NK-92 (cell line): ENCODE measurements around the gene TTYH2.
"Not testable (repeated sequence)": the region's sequence is repeated elsewhere in the genome, so short reads cannot be mapped to it uniquely, and the experiment has no call there.

ENCODE experiments used
- DNase-seq: peaks from one replicate; lab custom pipeline; 2025; ENCODE audit not compliant: unreplicated experiment; lab: John Stamatoyannopoulos, UW

The TTYH2 gene, protein sequence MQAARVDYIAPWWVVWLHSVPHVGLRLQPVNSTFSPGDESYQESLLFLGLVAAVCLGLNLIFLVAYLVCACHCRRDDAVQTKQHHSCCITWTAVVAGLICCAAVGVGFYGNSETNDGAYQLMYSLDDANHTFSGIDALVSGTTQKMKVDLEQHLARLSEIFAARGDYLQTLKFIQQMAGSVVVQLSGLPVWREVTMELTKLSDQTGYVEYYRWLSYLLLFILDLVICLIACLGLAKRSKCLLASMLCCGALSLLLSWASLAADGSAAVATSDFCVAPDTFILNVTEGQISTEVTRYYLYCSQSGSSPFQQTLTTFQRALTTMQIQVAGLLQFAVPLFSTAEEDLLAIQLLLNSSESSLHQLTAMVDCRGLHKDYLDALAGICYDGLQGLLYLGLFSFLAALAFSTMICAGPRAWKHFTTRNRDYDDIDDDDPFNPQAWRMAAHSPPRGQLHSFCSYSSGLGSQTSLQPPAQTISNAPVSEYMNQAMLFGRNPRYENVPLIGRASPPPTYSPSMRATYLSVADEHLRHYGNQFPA

DNA sequence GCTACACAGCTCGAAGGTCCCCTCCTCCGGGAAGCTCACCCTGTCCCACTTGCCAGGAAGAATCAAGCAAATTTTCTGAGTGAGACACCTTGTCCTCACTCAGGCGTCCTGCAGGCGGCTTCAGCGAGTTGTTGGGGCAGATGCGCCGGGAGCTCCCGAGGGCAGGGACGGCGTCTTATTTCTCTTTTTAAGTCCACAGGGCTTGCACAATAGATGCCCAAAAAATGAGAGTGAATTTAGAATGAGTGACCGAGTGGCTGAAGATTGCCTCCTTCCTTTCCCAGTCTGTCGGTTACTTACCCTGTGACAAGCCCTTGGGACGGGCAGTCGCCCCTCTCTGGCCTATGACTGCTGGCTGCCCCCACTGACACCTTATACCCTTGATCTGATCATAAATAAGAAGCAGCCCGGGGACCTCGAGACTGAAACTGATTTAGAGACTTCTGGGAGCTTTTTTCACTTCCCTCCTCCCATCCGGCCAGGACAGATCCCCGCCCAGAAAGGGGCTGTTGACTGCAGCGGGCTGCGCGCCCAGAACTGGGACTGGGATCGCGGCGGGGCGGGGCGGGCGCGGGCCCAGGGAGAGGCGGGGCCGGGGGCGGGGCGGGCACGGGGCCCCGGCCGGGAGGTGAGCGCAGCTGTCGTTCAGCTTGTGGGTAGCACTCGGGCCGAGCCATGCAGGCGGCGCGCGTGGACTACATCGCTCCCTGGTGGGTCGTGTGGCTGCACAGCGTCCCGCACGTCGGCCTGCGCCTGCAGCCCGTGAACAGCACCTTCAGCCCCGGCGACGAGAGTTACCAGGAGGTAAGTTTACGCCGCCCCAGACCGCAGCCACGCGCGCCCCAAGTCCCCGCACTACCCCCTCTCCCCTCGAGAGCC lies at the start of gene TTYH2:
TTYH2 (plus strand) TSS at position 659 of the 879 bp plus-strand sequence; CDS start at position 676, 17 bp downstream.
- DNase-seq, result no peak

DNA sequence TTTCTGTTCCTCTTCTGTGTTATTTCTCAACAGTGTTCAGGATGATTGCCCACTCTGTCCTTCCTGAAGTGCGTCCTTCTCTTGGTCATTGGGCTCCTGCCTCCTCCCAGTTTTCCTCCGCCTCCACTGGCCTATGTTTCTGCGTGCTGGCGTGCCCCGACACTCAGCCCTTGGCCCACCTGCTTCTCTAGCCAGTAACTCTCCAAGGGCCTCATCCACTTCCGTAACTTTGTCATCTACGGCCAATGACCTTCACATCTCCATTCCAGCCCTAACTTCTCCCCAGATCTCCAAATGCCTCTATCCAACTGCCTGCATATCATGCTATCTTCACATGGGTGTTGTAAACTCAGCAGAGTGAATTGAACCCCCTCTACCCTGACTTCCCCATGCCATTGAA lies 49.5 kb upstream of the TTYH2 start:
- DNase-seq, result no peak

DNA sequence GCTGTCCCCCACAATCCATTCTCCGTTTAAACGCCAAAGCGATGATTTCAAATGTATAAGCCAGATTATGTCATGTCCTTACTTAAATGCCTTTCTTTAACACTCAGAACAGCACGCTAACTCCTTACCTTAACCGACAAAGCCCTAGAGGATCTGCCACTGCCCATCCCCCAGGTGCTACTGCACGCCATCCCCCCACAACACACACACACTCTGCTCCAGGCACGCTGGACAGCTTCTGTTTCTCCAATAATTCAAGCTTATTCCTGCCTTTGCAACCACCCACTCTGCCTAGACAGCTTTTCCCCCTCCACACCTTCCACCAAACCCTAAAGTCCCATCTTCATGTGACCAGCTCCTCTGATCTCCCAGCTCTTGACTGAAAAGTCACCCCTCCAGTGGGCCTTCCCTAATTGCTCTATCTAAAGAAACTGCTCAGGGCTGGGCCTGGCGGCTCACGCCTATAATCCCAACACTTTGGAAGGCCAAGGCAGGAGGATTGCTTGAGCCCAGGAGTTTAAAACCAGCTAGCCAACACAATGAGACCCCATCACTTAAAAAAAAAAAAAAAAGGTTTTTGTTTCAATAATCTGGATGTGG lies 48.8 kb upstream of the TTYH2 start:
- DNase-seq, result no peak

DNA sequence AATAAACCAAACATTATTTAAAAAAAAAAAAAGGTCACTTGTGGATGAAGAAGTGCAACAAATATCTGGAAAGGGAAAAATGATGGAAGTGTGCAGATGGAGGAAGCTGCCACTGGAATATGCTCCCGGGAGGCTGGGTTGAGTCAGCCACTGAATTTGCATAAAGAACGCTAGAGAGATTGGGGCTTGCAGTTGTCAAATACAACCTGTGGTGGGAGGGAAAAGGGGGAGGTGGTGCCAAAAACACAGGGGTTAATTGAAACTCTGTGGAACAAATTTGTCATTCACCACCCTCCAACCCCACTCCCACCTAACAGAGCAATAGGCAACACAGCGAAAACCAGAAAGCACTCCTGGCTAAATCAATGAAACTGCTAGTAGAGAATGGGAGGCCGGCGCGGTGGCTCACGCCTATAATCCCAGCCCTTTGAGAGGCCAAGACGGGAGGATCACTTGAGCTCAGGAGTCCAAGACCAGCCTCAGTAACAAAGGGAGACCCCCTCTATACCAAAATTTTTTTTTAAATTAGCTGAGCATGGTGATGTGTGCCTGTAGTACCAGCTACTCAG lies 47.5 kb upstream of the TTYH2 start:
- no peak for DNase-seq

DNA sequence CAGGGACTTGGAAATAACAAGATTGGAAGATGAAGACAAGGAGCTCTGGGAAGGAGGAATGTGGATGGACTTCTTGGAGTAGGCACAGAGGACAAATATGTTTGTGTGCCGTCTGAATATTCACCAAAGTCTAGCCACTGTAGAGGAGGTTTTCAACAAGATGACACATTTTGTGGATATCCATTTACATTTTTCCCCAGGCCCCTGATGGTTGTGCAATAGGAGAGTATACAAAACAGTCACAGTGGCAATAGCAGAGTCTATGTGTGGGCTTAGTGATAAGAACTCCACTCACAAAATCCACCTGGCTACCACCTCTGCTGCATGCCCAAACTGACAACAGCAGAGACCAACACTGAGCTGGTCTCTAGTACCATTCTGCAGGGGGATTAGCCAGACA lies 42.4 kb upstream of the TTYH2 start:
- no peak for DNase-seq

DNA sequence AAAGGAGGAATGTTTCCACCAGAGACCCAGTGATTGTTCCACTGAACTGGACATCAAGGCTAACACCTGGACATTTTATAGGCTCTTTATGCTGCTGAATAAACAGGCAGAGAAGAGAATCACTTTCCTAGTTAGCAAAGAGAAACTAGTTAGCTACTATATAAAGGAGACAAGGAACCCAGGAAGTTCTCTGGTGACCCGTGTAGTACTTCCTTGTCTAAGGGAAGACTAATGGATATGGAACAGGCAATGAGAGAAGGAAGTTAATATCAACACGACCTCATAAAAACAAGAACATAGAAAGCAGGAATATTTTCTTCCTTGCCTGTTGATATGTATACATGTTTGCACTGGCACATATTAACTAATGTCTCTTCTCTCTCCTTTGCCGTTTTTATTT lies 40.7 kb upstream of the TTYH2 start:
- no peak for DNase-seq

DNA sequence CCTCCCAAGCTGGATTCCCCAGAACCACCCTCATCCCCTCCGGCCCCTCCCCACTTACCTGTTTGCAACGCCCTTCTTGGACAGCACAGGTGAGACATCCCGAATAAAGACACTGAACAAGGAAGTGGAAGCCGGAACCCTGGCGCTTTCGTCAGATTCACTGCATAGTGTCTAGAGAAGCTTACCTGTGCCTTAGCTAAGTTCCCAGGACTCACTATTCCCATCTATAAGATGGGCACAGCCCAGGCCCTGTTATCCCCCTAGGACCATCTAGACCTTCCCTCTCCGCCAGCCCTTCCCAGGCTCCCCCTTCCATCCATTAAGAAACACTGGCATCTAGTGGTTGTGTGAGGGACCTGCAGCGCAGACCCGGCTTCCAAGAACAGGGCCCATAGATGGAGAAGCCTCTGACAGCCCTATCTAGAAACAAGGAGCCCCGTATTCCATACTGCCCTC lies 36.8 kb upstream of the TTYH2 start:
- DNase-seq, result no peak

DNA sequence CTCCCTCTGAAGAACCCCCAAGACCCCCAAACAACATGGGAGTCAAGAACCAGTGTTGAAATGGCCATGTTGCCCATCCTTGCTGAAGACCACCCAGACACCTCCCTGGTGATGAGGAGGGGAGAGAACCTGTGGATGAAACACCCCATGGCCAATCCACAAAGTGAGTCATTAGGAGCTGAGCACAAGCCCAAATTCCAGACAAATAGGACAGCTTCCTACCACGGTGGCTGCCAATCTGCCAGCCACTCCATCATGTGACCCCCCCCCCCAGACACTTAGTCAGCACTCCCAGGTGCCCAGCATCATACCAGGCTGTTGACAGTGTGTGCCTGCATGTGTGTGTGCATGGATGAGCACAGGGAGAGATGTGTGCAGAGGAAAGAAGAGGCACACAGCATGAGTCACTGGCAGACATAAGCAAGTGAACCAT lies 36.3 kb upstream of the TTYH2 start:
- no peak for DNase-seq

DNA sequence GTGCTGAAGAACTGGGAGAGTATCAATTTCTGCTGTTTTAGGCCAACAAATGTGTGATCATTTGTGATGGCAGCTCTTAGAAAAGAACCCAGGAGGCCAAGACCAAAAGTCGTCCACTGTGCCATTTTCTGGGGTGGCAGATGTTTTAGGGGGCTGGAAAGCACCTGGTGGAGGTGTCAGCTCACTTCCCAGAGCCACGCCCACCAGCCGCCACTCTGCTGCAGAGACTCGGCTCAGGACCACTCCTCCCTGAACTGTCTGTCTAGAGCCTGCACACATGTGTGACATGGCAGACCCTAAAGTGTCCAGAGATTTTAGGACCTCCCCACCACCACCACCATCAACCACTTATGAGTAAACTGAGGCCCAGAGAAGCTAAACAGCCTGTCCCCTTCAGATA lies 33.8 kb upstream of the TTYH2 start:
- DNase-seq, result no peak

DNA sequence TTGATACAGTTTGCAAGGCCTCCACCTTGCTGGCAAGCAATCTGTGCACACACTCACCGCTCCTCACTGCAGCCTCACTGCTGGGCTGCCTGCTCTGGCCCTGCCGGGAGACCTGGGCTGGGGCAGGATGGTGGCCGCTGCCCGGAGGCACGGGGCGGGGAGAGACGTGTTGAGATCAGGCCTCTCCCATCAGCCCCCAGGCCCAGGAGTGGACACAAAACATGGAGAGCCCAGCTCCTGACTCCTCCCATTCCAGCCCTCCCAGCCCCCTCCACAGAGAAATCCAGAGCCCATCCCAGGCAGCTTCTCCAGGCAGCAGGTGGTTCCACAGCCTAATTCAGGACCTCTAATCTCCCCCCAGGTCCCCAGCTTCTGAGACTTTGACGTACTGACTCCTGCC lies 33.0 kb upstream of the TTYH2 start:
- no peak for DNase-seq

DNA sequence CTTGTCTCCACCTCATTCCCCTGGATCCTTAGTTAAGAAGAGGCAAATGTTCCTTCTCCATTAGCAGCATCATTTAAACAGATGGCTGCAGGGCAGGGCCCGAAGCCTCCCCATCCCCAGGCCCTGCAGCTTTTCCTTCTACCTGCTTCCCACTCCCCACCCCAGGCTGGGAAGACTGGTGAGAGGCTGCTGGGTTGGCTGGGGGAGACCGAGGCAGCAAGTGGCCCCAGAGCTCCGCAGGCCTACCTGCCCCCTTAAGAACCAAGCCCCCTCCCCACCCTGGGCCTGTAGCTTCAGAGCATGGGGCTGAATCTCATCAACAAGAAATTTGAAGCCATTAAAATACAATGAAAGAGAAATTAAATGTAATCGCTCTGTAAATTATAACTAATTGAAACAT lies 32.0 kb upstream of the TTYH2 start:
- DNase-seq, result no peak

DNA sequence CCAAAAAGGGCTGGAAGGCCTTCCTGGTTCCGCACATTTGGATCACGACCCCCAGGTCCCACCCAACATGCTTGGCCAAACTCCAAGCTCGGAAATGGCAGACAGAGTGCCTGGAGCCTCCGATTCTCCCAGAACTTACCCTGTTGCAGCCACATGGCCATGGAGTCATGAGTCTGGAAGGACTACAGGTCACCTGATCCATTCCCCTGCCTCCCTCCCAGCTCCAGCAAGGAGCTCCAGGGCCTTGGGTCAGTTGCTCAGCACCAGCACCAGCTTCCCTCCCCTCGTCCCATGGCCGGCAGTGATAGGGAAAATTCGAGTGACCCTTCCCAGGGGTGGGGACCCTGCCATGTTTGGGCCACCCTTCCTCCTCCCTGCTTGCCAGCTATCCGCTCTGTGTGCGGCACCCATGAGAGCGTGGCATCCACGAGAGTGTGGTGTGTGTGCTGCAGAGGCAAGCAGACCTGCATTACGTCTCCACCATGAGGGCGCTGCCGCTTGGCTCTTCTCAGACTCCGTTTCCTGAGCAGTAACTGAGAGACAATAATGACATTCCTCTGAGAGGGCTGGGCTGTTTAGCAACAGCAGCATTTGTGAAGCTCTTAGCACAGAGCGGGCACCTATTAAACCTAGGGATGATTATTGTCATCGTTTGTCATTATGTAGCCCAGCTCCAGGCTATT lies 31.2 kb upstream of the TTYH2 start:
- DNase-seq, result no peak

DNA sequence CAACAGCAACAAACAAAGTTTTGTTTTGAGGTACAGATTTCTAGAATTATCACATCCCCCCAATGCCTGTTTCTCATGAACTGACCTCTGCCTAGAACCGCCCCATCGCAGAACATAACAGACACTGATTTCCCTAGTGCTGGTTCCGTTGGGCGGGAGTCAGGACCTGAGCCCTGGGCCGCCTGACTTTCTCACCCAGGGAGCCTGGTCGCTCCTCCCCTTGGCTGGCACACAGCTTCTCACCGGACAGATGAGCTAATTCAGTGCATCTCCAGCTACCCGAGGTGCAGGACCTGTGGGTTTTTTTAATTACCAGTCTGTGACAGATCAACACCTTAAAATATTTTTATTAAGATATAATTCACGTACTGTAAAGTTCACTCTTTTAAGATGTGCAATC lies 30.0 kb upstream of the TTYH2 start:
- DNase-seq, result no peak

DNA sequence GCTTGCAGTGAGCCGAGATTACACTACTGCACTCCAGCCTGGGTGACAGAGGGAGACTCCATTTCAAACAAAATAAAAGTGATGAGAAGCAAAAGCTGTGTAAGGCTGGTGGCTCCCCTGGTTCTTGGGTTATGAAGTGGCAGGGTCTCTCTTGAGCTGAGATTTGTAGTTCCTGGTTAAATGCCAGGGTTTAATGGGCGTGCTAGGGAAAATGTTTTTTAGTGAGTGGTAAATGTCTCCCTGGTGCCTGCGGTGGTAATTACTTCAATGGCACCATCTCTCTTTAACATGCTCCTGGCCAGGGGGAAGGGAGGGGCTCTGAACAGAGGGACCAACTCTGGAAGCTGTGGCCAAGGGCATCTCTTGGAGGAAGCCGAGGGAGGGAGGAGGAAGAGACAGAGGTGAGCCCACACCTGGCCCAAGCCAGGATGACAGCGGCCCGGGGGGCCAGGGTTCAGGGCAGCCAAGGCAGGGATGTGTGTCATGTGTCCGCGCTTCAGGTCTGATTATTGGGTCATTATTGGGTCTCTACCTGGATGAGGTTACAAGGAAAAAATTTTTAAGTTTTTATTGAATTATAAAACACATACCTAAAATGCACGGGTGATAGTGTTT lies 27.7 kb upstream of the TTYH2 start:
- DNase-seq, result no peak

DNA sequence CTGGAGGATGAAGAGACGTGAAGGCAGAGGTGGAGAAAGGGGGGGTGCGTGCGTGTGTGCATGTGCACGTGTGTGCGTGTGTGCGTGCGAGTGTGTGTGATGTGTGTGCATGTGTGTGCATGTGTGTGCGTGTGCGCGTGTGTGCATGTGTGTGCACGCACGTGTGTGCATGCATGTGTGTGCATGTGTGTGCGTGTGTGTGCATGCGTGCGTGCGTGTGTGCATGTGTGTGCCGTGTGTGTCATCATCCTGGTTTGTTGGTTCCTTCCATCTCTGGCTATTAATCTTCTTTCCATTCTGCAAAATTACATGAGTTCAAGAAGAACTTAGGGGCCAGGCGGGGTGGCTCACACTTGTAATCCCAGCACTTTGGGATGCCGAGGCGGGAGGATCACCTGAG lies 26.9 kb upstream of the TTYH2 start:
- DNase-seq, result no peak

DNA sequence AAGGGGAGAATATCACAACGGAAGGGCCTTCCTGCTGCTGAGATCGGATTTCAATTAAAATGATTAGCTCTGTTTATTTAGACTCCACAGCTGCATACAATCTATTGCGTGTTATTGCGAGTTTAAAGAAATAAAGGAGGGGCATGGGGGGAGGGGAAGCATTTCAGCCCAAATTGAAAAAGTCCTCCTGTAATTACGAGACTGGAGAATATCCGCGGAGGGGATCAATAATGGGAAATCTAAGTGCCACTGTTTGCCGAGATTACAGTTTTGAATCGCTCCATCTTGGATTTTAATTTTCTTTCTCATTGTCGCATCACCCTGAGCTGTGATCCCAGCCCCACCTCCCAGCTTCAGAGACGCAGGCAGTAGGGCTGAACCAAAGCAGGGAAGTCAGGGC lies 25.6 kb upstream of the TTYH2 start:
- no peak for DNase-seq

DNA sequence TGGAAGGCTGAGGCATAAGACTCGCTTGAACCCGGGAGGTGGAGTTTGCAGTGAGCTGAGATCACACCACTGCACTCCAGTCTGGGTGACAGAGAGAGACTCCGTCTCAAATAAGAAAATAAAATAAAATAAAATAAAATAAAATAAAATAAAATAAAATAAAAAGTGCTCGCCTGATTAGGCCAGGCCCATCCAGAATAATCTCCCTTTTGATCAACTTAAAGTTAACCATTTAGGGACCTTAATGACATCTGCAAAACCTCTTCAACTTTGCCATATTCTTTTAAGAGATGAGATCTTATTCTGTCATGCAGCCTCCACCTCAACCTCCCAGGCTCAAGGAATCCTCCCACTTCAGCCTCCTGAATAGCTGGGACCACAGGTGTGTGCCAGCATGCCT lies 24.7 kb upstream of the TTYH2 start:
- DNase-seq, result not testable (repeated sequence)

DNA sequence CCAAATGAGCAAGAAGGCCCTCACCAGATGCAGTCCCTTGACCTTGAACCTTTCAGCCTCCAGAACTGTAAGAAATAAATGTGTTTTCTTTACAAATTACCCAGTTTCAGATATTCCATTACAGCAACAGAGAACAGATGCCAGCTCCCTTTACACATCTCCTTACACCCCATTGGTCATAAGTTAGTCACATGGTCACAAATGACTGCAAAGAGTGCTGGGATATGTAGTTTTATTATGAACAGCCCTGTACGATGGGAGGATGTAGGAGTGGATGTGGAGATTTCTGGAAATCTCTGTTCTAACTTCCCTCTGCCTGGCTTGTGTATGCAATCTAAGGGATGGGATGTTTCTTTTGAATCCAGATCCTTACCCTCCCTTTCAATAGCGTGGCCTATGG lies 23.2 kb upstream of the TTYH2 start:
- no peak for DNase-seq

DNA sequence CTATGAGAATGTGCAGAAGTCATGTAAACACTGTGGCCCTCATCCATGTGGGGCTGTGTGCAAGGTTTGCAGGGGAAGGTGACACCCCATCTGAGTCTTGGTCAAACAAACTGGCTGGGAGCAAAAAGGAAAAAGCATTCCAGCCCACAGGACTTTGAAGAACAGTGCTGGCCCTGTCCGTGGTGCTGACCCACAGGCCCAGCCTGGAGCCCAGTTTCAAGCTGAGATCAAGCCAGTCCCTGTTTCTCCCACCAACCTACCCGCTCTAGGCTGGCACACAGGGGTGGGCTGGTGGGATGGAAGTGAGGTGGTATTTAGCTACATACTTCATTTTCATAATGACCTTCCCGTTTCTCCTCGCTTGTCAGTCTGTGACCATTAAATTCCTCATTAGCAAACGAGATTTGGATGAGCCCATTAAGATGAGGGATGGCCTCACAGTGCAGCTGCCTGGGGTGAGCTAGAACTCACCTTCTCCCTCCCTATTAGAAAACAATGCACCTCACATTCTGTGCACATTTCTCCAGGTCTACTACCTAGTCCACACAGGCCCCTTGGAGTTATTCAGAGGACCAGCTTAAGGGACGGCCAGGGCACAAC lies 22.5 kb upstream of the TTYH2 start:
- DNase-seq, result no peak
